ENCODE results near the gene GPM6B.

GPM6B gene

DNA sequence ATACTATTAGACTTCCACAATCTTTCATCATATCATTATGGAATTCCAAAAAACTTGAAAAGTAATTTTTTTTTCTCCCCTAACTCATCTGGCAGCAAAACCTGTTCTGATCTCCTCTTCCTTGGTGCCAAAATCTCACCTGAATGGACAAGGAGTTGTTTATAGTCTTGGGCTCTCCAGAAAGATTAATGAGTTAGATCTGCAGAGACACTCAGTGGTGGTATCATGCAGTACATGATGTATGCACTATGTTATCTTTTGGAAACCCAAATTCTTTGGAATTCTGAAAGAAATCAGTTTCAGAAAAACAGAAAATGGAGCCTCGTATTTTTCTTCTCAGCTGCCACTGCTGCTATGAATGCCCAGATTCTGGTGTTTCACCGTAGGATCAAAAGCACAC lies 11.7 kb downstream of the GPM6B start:
- peaks cover 98 to 100% (median 100%) of the 10 kb centered on the region in 11 experiments for H3K27me3 ChIP-seq
- TF ChIP-seq Cebpa-rat (IDR thresholded peaks at IDR 0.05), result no peak
- H3K4me1 ChIP-seq, result peaks cover 0 to 10% (median 5%) of the 10 kb centered on the region in 10 experiments; a peak in 6 of 20 replicates
- no peak overlapping the region for H3K9ac ChIP-seq
- peaks cover 0 to 9% (median 3%) of the 10 kb centered on the region in 11 experiments; a peak in 9 of 22 replicates for H3K9me3 ChIP-seq (replicated peaks in 1 of 11)
- H3K4me3 ChIP-seq, result no peak overlapping the region
- no peak overlapping the region for H3K27ac ChIP-seq
- H3K36me3 ChIP-seq, result no peaks in the 10 kb centered on the region
- H3K4me2 ChIP-seq, result no peak overlapping the region
- peaks cover 0 to 11% (median 0%) of the 10 kb centered on the region in 11 experiments; a peak in 3 of 22 replicates for H4K20me1 ChIP-seq

DNA sequence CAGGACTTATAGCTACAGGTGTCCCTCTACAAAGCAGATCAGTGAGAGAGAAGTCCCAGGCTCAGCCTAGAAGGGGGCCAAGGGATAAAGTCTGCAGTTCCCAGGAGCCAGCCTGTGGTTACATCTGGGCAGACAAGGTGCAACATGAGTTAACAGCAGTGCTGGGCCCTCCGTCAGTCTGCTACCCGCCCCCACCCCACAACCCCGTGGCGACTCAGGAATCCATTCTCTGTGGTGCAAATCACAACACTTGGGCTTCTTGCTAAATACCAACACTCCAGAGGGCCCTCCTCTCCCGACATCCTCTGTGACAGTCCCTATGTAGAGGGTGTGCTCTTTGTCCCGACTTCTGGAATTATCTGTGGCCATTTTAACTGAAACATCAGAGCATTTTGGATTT lies 13.8 kb downstream of the GPM6B start:
- Histone ChIP-seq H3K9ac (no peak overlapping the region), H4K20me1 (peaks cover 0 to 14% (median 0%) of the 10 kb centered on the region in 11 experiments; a peak in 4 of 22 replicates), H3K4me1 (peaks cover 0 to 7% (median 3%) of the 10 kb centered on the region in 10 experiments; a peak in 6 of 20 replicates), H3K27me3 (peaks cover 97 to 100% (median 100%) of the 10 kb centered on the region in 11 experiments), H3K36me3 (no peaks in the 10 kb centered on the region), H3K27ac (no peak overlapping the region), H3K9me3 (replicated peaks in 1 of 11) (peaks cover 0 to 19% (median 9%) of the 10 kb centered on the region in 11 experiments; a peak in 14 of 22 replicates), H3K4me3 (no peak overlapping the region), H3K4me2 (no peak overlapping the region)
- no peak for TF ChIP-seq Cebpa-rat (IDR thresholded peaks at IDR 0.05)

DNA sequence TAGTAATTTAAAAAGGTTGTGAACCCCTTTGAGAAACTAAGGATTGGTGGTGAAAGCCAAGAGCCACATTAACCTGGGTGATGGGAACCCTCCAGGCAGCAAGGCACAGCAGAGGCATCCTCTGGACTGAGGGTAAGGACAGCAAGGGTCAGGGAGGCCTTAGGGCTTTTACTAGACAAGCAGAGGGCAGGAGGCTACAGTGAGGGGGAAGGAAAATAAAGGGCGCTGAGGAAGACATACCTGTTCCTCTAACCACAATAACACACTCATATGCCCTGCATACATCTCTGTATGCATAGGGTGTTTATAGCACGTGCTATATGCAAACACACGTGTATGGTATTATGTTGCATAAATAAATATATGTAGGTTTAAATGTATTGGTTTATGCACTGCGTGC lies 18.7 kb downstream of the GPM6B start:
- H3K36me3 ChIP-seq, result no peaks in the 10 kb centered on the region
- no peak overlapping the region for H3K9ac ChIP-seq
- H3K27ac ChIP-seq, result no peak overlapping the region
- H3K27me3 ChIP-seq, result peaks cover 95 to 100% (median 100%) of the 10 kb centered on the region in 11 experiments
- no peak overlapping the region for H3K4me3 ChIP-seq
- peaks cover 0 to 14% (median 0%) of the 10 kb centered on the region in 11 experiments; a peak in 6 of 22 replicates for H4K20me1 ChIP-seq
- no peak overlapping the region for H3K4me2 ChIP-seq
- no peaks in the 10 kb centered on the region for H3K4me1 ChIP-seq
- peaks cover 0 to 27% (median 9%) of the 10 kb centered on the region in 11 experiments; a peak in 14 of 22 replicates for H3K9me3 ChIP-seq (replicated peaks in 1 of 11)
- TF ChIP-seq Cebpa-rat (IDR thresholded peaks at IDR 0.05), result no peak

DNA sequence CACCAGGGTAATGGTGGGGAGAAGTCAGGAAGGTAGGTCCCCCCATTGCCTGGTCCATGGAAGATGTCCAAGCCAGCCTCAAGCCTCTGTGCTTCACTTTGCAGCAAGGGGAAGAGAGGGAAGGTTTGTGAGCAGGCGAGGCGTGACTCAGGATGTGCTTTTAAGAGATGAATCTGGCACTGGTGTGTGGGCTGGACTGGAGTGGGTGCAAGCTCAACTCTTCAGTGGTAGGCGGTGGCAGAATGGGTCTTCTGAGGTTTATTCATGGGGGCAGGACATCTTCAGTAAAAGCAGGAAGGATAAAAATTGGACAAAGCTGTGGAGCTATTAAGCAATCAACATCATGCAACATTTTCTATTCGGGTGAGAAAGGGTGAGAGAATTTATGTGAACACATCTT lies 19.4 kb downstream of the GPM6B start:
- H3K4me2 ChIP-seq, result no peak overlapping the region
- peaks cover 95 to 100% (median 100%) of the 10 kb centered on the region in 11 experiments for H3K27me3 ChIP-seq
- H3K36me3 ChIP-seq, result no peaks in the 10 kb centered on the region
- H3K4me3 ChIP-seq, result no peak overlapping the region
- peaks cover 0 to 12% (median 0%) of the 10 kb centered on the region in 11 experiments; a peak in 6 of 22 replicates for H4K20me1 ChIP-seq
- no peak overlapping the region for H3K9ac ChIP-seq
- peaks cover 0 to 27% (median 9%) of the 10 kb centered on the region in 11 experiments; a peak in 14 of 22 replicates for H3K9me3 ChIP-seq (replicated peaks in 1 of 11)
- no peaks in the 10 kb centered on the region for H3K4me1 ChIP-seq
- TF ChIP-seq Cebpa-rat (IDR thresholded peaks at IDR 0.05), result no peak
- H3K27ac ChIP-seq, result no peak overlapping the region

DNA sequence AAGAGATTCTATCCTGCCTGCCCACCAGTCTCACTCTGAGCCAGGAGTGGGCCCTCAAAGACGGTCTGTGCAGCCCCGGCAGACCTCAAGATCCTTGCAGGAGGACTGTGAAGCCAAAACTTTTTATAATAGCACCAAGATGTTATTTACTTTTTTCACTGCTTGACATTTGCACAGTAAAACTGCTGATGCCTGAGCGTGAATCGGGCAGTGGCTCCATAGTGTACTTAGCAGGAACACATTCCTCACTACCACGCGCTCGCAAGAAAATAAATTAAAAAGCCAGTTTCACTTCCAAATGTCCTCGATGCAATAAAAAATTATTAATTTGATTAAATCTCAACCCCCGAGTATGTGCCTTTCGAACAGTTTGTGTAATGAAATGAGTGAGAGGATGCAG lies 22.5 kb downstream of the GPM6B start:
- TF ChIP-seq Cebpa-rat (IDR thresholded peaks at IDR 0.05), result no peak
- Histone ChIP-seq H3K9me3 (replicated peaks in 1 of 11) (peaks cover 0 to 11% (median under 1%) of the 10 kb centered on the region in 11 experiments; a peak in 7 of 22 replicates), H3K27me3 (peaks cover 93 to 100% (median 99%) of the 10 kb centered on the region in 11 experiments), H3K27ac (no peak overlapping the region), H3K4me3 (no peak overlapping the region), H3K36me3 (no peaks in the 10 kb centered on the region), H4K20me1 (peaks cover 0 to 8% (median 0%) of the 10 kb centered on the region in 11 experiments; a peak in 6 of 22 replicates), H3K4me2 (no peak overlapping the region), H3K9ac (no peak overlapping the region), H3K4me1 (no peaks in the 10 kb centered on the region)

DNA sequence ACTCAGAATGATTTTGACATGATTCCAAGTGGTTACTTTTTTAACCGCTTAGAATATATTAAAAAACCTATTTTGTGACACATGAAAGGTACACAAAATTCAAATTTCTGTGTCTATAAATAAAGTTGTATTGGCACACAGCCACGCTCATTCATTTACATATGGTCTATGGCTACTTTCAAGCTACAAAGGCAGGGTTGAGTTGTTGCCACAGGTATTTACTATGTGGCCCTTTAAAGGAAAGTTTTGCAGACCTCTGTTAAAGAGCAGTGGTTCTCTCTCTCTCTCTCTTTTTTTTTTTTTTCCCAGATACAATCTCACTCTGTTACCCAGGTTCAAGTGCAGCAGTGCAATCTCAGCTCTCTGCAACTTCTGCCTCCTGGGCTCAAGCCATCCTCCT lies 23.0 kb downstream of the GPM6B start:
- no peak overlapping the region for H3K4me3 ChIP-seq
- no peak for TF ChIP-seq Cebpa-rat (IDR thresholded peaks at IDR 0.05)

DNA sequence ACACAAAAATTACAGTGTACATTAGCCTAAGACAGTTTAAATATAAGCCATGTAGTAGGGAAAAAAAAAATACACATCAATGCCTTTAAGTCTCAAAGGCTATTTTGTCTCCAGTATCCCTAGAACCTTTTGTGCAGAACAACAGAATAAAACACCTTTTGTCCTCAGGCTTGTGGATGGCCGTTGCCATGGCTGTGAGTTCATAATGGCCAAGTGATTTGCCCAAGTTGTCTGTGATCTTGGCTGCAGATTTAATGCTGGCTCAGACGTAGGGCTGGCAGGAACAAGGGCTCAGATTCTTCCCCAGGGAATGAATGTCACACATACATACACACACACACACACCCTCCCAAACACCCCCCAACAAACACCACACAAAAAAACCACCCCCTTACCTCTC lies 25.3 kb downstream of the GPM6B start:
- peaks cover 0 to 8% (median 0%) of the 10 kb centered on the region in 11 experiments; a peak in 4 of 22 replicates for H4K20me1 ChIP-seq
- H3K27me3 ChIP-seq, result peaks cover 88 to 100% (median 99%) of the 10 kb centered on the region in 11 experiments
- no peak overlapping the region for H3K9ac ChIP-seq
- 0 out of 20 replicates have a peak, but pooled peaks cover 0 to 4% (median 0%) of the 10 kb centered on the region in 10 experiments for H3K4me1 ChIP-seq
- TF ChIP-seq Cebpa-rat (IDR thresholded peaks at IDR 0.05), result no peak
- no peak overlapping the region for H3K4me2 ChIP-seq
- no peaks in the 10 kb centered on the region for H3K36me3 ChIP-seq
- no peaks in the 10 kb centered on the region for H3K9me3 ChIP-seq (replicated peaks in 1 of 11)
- H3K4me3 ChIP-seq, result no peak overlapping the region
- no peak overlapping the region for H3K27ac ChIP-seq

More for the DNA sequence above, 23.0 kb downstream of the GPM6B start:
- Histone ChIP-seq H3K4me2 (no peak overlapping the region), H3K27me3 (peaks cover 90 to 100% (median 99%) of the 10 kb centered on the region in 11 experiments), H3K9ac (no peak overlapping the region), H3K4me1 (no peaks in the 10 kb centered on the region), H3K36me3 (no peaks in the 10 kb centered on the region), H4K20me1 (peaks cover 0 to 8% (median 0%) of the 10 kb centered on the region in 11 experiments; a peak in 6 of 22 replicates), H3K27ac (no peak overlapping the region), H3K9me3 (replicated peaks in 1 of 11) (0 out of 22 replicates have a peak, but pooled peaks cover 0 to 10% (median 0%) of the 10 kb centered on the region in 11 experiments)

DNA sequence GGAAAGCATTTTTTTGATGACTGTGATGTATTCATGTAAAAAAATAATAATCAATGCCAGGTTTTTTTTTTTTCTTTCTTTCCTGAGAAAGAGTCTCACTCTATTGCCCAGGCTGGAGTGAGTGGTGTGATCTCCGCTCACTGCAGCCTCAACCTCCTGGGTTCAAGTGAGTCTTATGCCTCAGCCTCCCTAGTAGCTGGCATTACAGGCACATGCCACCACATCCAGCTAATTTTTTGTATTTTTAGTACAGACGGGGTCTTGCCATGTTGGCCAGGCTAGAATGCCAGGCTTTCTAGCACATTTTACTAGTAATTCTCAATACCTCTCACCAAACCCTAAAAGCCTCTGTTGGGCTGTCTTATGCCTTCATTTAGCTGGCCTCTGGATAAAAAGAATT lies 25.7 kb downstream of the GPM6B start:
- peaks cover 88 to 100% (median 98%) of the 10 kb centered on the region in 11 experiments for H3K27me3 ChIP-seq
- peaks cover 0 to 8% (median 0%) of the 10 kb centered on the region in 11 experiments; a peak in 4 of 22 replicates for H4K20me1 ChIP-seq
- no peak overlapping the region for H3K4me3 ChIP-seq
- H3K4me2 ChIP-seq, result no peak overlapping the region
- H3K9me3 ChIP-seq (replicated peaks in 1 of 11), result no peaks in the 10 kb centered on the region
- no peak overlapping the region for H3K27ac ChIP-seq
- TF ChIP-seq Cebpa-rat (IDR thresholded peaks at IDR 0.05), result no peak
- H3K4me1 ChIP-seq, result 0 out of 20 replicates have a peak, but pooled peaks cover 0 to 4% (median 0%) of the 10 kb centered on the region in 10 experiments
- H3K9ac ChIP-seq, result no peak overlapping the region
- no peaks in the 10 kb centered on the region for H3K36me3 ChIP-seq

DNA sequence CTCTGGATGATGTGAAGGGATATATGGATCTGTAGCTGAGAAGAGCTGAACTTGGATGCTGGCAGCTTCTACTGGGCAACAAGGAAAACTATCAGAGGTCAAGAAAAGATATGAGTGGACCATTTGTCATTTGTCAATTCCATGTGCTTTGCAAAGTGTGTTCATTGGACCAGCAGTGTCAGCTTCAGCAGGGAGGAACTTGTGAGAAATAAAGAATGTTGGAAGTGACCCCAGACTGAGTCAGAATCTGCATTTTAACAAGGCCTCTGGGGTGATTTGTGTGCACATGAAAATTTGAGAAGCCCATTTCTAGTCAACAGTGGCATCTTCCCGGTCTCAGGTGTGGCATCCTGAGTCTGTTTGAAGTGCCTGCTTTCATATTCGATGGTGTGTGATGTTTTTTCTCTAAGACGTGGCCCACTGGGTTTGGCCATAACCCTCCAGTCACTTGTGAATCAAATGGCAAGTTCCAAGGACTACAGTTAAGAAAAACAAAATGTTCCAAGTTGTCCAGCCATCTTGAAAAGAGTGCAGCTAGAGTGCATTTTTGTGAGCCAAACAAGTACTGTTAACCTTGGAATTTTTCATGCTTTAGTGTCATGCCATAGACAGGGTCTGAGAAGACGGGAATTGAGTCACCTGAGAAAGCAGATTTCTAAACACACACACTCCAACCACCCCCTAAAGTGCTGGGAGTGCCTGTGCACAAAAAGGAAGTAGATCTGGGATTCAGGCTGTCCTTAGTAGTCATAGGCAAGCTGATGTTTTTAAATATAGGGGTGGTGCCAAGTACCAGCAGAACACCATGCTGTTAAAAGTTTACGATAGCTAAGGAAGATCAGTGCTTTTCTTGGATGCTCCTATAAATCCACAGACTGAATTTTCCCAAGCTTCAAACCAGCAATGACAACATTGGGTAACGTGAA lies 26.4 kb downstream of the GPM6B start:
- H3K27ac ChIP-seq, result no peak overlapping the region
- H3K4me1 ChIP-seq, result 0 out of 20 replicates have a peak, but pooled peaks cover 0 to 4% (median 0%) of the 10 kb centered on the region in 10 experiments
- TF ChIP-seq Cebpa-rat (IDR thresholded peaks at IDR 0.05), result no peak
- H3K9me3 ChIP-seq (replicated peaks in 1 of 11), result no peaks in the 10 kb centered on the region
- no peak overlapping the region for H3K4me3 ChIP-seq
- H3K36me3 ChIP-seq, result no peaks in the 10 kb centered on the region
- H3K4me2 ChIP-seq, result no peak overlapping the region
- H3K9ac ChIP-seq, result no peak overlapping the region
- H4K20me1 ChIP-seq, result peaks cover 0 to 8% (median 0%) of the 10 kb centered on the region in 11 experiments; a peak in 4 of 22 replicates
- H3K27me3 ChIP-seq, result peaks cover 88 to 100% (median 99%) of the 10 kb centered on the region in 11 experiments
